Activated T-cell treated with anti-CD3 and anti-CD28 coated beads, Interleukin-2, amount 50 U/mL, for 4 hours (primary cell): Measurements from ENCODE around the gene POLD2. TPM values are rescaled to one million over a fixed set of nuclear protein-coding genes. Genes with fewer than 3 reads are reported as not detected.
"Not testable (repeated sequence)": the region's sequence is repeated elsewhere in the genome, so short reads cannot be mapped to it uniquely, and the experiment has no call there.

ENCODE experiments used
- ATAC-seq, 2 donors: fragments of 200-7000 bp; cut with Tn5 transposase; one replicate each; pipeline ENCODE4 v1.10.0; 2021
- DNase-seq: peaks from one replicate; pipeline ENCODE4 v3.0.0-alpha.2; 2020
- H3K27me3 Mint-ChIP-seq: one replicate; pipeline ENCODE4 v1.8.0; 2021; ENCODE audit warnings: low read depth, mixed read lengths
- H3K36me3 Mint-ChIP-seq: one replicate; pipeline ENCODE4 v1.8.0; 2022; ENCODE audit warnings: mixed read lengths; ENCODE audit not compliant: insufficient read depth
- H3K4me1 Mint-ChIP-seq: one replicate; pipeline ENCODE4 v1.8.0; 2021; ENCODE audit warnings: low read depth, mixed read lengths
- H3K4me3 Mint-ChIP-seq: one replicate; pipeline ENCODE4 v1.8.0; 2021; ENCODE audit warnings: mild to moderate bottlenecking, moderate library complexity, mixed read lengths
- H3K9me3 Mint-ChIP-seq: one replicate; pipeline ENCODE4 v1.8.0; 2021; ENCODE audit warnings: mixed read lengths
- total RNA-seq, 3 donors: library from RNA; stranded (reverse); gene quantifications; one replicate each; pipeline ENCODE4 v1.2.1, GENCODE V29; 2021

Gene POLD2
- 100 to 1,000 TPM; 336 to 373 (median 346) TPM for total RNA-seq

GRCh38 chr7:44123190-44124003 lies at the start of gene POLD2:
TSS of gene POLD2 (minus strand) at chr7:44123548. CDS start at chr7:44122053, 1,495 bp downstream.
- ATAC-seq (peak; percentile 99), DNase-seq (peak; percentile 97)
- H3K4me3 Mint-ChIP-seq: peak within 1 kb of the TSS; percentile 88
- no peaks in the 10 kb centered on the region for H3K9me3 Mint-ChIP-seq
- peaks cover 3% of the 10 kb centered on the region for H3K27me3 Mint-ChIP-seq
- H3K4me1 Mint-ChIP-seq: peaks cover 33% of the 10 kb centered on the region
- peaks cover 29% of the 10 kb centered on the region for H3K36me3 Mint-ChIP-seq

- ATAC-seq: no peak
- Mint-ChIP-seq H3K9me3 (no peaks in the 10 kb centered on the region), H3K36me3 (no peaks in the 10 kb centered on the region), H3K27me3 (peaks cover 3% of the 10 kb centered on the region), H3K4me3 (no peak overlapping the region), H3K4me1 (peaks cover under 1% of the 10 kb centered on the region)
- DNase-seq: no peak
These were observed 49.6 kb upstream of the POLD2 start for GRCh38 chr7:44172803-44173424.

DNA sequence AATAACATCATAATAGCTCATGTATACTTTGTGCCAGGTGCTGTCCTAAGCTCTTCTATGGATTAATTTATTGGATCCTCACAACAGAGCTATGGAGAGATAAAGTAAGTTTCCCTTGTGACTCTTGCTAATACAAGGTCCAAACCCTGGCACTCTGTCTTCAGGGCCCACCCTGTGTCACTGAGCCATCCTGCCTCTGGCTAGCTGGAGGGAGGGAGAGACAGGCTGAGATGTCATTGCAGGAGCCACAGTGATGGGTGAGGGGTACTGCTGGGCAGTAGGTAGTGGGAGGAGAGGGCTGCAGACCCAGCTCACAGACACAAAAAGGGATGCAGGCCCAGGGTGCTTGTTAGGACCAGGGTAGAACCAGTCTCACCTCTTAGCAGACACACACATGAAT lies 49.0 kb upstream of the POLD2 start:
- H3K36me3 Mint-ChIP-seq: no peaks in the 10 kb centered on the region
- no peak overlapping the region for H3K4me3 Mint-ChIP-seq
- no peak for DNase-seq
- H3K4me1 Mint-ChIP-seq: peaks cover 6% of the 10 kb centered on the region
- H3K27me3 Mint-ChIP-seq: peaks cover 3% of the 10 kb centered on the region
- no peaks in the 10 kb centered on the region for H3K9me3 Mint-ChIP-seq
- no peak for ATAC-seq

DNA sequence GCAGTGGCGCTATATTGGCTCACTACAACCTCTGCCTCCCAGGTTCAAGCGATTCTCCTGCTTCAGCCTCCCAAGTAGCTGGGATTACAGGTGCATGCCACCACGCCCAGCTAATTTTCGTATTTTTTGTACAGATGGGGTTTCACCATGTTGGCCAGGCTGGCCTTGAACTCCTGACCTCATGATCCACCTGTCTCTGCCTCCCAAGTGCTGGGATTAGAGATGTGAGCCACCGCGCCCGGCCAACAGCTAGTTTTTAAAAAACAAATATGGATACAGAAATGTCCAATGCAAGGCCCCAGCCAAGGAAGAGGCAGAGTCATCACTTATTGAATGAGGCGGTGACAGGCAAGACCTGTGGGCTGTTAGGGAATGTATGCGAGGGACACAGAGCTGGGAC lies 48.6 kb upstream of the POLD2 start:
- H3K36me3 Mint-ChIP-seq, H3K9me3 Mint-ChIP-seq, ATAC-seq, H3K4me3 Mint-ChIP-seq, H3K4me1 Mint-ChIP-seq, DNase-seq, H3K27me3 Mint-ChIP-seq: not testable (repeated sequence)

GRCh38 chr7:44167920-44168319 lies 44.6 kb upstream of the POLD2 start:
- Mint-ChIP-seq H3K9me3 (peaks cover 8% of the 10 kb centered on the region), H3K4me1 (peaks cover 6% of the 10 kb centered on the region), H3K4me3 (no peak overlapping the region), H3K27me3 (peaks cover 2% of the 10 kb centered on the region), H3K36me3 (no peaks in the 10 kb centered on the region)
- no peak for DNase-seq
- ATAC-seq: no peak

- Mint-ChIP-seq H3K27me3 (peaks cover 2% of the 10 kb centered on the region), H3K36me3 (no peaks in the 10 kb centered on the region), H3K4me1 (peaks cover 6% of the 10 kb centered on the region), H3K9me3 (peaks cover 8% of the 10 kb centered on the region), H3K4me3 (no peak overlapping the region)
- DNase-seq (no peak), ATAC-seq (no peak)
These were observed 40.2 kb upstream of the POLD2 start for GRCh38 chr7:44163591-44163990.

DNA sequence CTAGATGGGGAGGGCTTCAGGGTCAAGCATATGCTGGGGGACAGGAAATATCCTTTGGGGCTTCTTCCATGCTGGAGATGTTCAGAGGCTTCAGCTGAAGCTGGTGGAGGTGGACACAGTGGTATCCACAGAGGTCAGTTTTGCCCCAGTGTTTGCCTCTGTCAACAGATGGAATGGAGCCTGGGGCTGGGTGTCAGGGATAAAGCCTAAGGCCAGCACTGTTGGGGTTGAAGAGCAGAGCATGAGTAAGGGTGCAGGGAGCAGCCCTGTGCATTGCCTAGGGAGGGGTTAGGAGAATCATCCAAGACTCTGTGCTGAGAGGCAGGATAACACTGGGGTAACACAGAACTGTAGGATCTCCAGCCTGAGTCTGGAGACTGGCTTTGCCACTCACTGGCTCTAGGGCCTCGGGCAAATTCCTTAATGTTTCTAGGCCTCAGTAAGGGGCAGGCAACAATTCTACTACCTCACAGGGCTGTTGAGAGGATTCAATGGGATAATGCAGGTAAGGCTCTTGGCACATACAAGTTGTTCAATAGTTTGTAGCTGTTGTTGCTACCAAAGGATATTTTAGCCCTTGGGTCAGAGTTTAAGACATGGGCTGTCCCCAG lies 39.5 kb upstream of the POLD2 start:
- ATAC-seq (no peak), DNase-seq (no peak)
- Mint-ChIP-seq H3K9me3 (peaks cover 8% of the 10 kb centered on the region), H3K4me1 (peaks cover 5% of the 10 kb centered on the region), H3K27me3 (peaks cover 2% of the 10 kb centered on the region), H3K36me3 (no peaks in the 10 kb centered on the region), H3K4me3 (no peak overlapping the region)

DNA sequence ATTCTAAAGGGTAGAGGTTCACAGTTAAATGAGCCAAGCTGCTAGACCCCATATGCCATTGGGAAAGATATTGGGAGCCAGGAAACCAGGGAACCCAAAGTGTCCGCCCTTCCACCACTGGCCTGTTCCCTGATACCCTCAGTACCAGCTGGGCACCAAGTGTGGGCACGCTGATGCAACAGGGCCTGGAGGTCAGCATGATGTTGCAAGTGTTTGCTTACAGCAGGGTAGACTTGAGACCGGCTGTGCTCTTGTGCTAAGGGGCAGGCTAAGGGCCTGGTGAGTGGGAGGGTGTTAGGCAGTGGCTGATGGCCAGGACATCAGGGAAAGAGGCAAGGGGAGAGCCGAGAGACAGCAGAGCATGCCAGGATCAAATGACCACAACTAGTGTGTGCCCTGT lies 38.8 kb upstream of the POLD2 start:
- ATAC-seq (no peak), DNase-seq (no peak)
- Mint-ChIP-seq H3K9me3 (peaks cover 8% of the 10 kb centered on the region), H3K36me3 (no peaks in the 10 kb centered on the region), H3K27me3 (peaks cover 2% of the 10 kb centered on the region), H3K4me1 (no peaks in the 10 kb centered on the region), H3K4me3 (no peak overlapping the region)

DNA sequence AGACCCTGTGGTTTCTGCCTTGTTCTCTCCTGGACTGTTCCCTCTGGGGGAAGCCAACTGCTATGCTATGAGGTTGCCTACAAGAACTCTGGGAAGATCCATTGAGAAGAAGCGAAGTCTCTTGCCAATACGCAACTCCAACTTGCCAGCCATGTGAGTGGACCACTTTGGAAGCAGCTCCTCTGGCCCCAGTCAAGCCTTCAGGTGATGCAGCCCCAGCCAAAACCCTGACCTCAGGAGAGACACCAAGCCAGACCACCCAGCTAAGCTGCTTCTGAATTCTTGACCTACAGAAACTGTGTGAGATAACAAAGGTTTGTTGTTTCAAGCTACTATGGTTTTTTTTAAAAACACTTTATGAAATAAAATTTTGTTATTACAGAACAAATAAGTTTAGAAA lies 38.0 kb upstream of the POLD2 start:
- Mint-ChIP-seq H3K9me3 (peaks cover 8% of the 10 kb centered on the region), H3K4me3 (no peak overlapping the region), H3K27me3 (peaks cover 2% of the 10 kb centered on the region), H3K36me3 (no peaks in the 10 kb centered on the region), H3K4me1 (no peaks in the 10 kb centered on the region)
- DNase-seq (no peak), ATAC-seq (no peak)

GRCh38 chr7:44159824-44160630 lies 36.7 kb upstream of the POLD2 start:
- Mint-ChIP-seq H3K27me3 (peaks cover 2% of the 10 kb centered on the region), H3K4me1 (no peaks in the 10 kb centered on the region), H3K36me3 (no peaks in the 10 kb centered on the region), H3K9me3 (peaks cover 8% of the 10 kb centered on the region), H3K4me3 (no peak overlapping the region)
- no peak for ATAC-seq
- DNase-seq: no peak

GRCh38 chr7:44158873-44159631 lies 35.7 kb upstream of the POLD2 start:
- peaks cover 2% of the 10 kb centered on the region for H3K27me3 Mint-ChIP-seq
- H3K9me3 Mint-ChIP-seq: peaks cover 2% of the 10 kb centered on the region
- H3K4me3 Mint-ChIP-seq: no peak overlapping the region
- DNase-seq (no peak), ATAC-seq (no peak)
- no peaks in the 10 kb centered on the region for H3K36me3 Mint-ChIP-seq
- no peaks in the 10 kb centered on the region for H3K4me1 Mint-ChIP-seq

DNA sequence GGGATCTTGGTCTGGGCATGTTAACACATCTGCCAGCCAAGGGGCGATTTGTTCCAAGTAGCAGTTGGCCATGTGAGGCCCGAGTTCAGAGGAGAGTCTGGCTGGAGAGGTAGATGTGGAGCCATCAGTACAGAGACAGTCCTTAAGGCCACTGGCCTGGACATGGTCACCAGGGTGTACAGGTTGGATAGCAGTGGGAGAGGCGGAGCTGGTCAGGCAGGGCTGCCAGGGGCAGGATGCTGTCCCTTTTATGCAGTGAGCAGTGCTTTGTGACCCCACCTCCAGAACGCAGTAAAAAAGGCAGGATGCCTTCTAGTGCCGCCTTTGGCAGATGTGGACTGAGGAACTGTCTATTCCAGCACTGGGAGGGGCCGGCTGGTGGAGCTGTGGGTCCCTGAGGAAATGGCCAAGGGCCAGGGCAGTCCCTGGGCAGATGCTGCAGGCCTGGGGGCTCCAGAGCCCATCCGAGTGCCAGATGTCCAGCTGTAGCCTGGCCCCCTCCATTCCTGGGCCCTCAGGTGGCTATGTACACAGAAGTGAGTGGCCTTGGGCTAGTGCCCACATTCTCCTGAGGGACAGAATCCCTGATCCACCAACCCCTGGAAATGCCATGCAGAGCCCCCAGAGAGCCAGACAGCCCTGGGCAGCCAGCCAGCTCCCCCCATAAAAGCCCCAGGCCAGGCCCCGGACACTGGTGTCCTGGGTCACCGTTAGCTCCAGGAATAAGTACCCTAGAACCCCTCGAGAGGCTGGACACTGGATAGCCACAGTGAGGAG lies 34.9 kb upstream of the POLD2 start:
- no peak for ATAC-seq
- Mint-ChIP-seq H3K4me1 (no peaks in the 10 kb centered on the region), H3K9me3 (no peaks in the 10 kb centered on the region), H3K27me3 (no peaks in the 10 kb centered on the region), H3K36me3 (no peaks in the 10 kb centered on the region), H3K4me3 (no peak overlapping the region)
- DNase-seq: no peak
